Measurements from ENCODE around the gene SELENOV. TPM values are rescaled to one million over a fixed set of nuclear protein-coding genes. Genes with fewer than 3 reads are reported as not detected.

SELENOV gene
- total and polyA plus RNA-seq, 9 of the 15 experiments (the other 6 are each of a cell fraction or from before 2014, with no cell fraction given): 0.04 to 0.09 (median 0.06) TPM; not detected in 4

DNA sequence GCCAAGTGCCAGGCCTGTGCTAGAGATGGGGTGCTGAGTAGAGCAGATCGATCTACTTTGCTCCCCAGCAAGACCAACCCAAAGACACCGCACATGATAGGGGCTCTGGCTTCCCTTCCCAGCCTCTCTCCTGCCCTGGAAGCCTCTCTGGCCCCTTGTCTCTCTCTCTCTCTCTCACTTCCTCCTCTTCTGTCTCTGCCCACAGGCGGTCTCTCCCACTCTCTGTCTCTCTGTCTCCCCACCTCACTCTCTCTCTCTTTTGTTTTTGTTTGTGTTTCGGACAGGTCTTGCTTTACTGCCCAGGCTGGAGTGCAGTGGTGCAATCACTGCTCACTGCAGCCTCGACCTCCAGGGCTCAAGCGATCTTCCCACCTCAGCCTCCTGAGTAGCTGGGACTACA is 1.3 kb downstream of the SELENOV start:
- in situ Hi-C loops (cut with MboI): no loop called here

More for the DNA sequence above, 1.3 kb downstream of the SELENOV start:
- BruUV-seq (replicated peaks): no TSS peak
- ChIA-PET POLR2A (no interaction called here), CTCF (ENCODE audit: low intra/inter-chr PET ratio) (no interaction called here)
- TF ChIP-seq SLC30A9 (CRISPR knock-in tag; IDR thresholded peaks at IDR 0.05): no peak
- TF ChIP-seq, protein P1, sequence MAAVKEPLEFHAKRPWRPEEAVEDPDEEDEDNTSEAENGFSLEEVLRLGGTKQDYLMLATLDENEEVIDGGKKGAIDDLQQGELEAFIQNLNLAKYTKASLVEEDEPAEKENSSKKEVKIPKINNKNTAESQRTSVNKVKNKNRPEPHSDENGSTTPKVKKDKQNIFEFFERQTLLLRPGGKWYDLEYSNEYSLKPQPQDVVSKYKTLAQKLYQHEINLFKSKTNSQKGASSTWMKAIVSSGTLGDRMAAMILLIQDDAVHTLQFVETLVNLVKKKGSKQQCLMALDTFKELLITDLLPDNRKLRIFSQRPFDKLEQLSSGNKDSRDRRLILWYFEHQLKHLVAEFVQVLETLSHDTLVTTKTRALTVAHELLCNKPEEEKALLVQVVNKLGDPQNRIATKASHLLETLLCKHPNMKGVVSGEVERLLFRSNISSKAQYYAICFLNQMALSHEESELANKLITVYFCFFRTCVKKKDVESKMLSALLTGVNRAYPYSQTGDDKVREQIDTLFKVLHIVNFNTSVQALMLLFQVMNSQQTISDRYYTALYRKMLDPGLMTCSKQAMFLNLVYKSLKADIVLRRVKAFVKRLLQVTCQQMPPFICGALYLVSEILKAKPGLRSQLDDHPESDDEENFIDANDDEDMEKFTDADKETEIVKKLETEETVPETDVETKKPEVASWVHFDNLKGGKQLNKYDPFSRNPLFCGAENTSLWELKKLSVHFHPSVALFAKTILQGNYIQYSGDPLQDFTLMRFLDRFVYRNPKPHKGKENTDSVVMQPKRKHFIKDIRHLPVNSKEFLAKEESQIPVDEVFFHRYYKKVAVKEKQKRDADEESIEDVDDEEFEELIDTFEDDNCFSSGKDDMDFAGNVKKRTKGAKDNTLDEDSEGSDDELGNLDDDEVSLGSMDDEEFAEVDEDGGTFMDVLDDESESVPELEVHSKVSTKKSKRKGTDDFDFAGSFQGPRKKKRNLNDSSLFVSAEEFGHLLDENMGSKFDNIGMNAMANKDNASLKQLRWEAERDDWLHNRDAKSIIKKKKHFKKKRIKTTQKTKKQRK (IDR thresholded peaks at IDR 0.05; ENCODE audit: borderline replicate concordance, low read depth, low read length): no peak
- TF ChIP-seq MCM7 (IDR thresholded peaks at IDR 0.05): 0 out of 4 replicates have a peak, but pooled peaks of 1 of the 2 experiments have one; percentile 9
- TF ChIP-seq NCOR1 (IDR thresholded peaks at IDR 0.05): no peak
- TF ChIP-seq, protein P2, sequence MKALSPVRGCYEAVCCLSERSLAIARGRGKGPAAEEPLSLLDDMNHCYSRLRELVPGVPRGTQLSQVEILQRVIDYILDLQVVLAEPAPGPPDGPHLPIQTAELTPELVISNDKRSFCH (CRISPR knock-in tag; IDR thresholded peaks at IDR 0.05): no peak
- TF ChIP-seq, protein P2 (tag; IDR thresholded peaks at IDR 0.05): no peak
- peak; percentile 28; the same call in 1 of the 2 replicates for TF ChIP-seq BCOR (IDR thresholded peaks at IDR 0.05)
- no peak for TF ChIP-seq ZFP30 (CRISPR knock-in tag; IDR thresholded peaks at IDR 0.05; ENCODE audit: borderline replicate concordance)
- Histone ChIP-seq H3K9me3 (replicated peaks; ENCODE audit: control insufficient read depth, insufficient read depth, low read depth, low read length) (no peaks in the 10 kb centered on the region), H4K20me1 (replicated peaks; ENCODE audit: control insufficient read depth, insufficient read depth, low read length) (no peaks in the 10 kb centered on the region), H3K9me1 (ENCODE audit: control insufficient read depth, insufficient read depth, low read length) (no peaks in the 10 kb centered on the region), H3K79me2 (ENCODE audit: control insufficient read depth, insufficient read depth, low read length) (no peaks in the 10 kb centered on the region), H3K27me3 (ENCODE audit: control insufficient read depth in 2 of 2, insufficient read depth in 2 of 2, low read length in 2 of 2) (peaks cover 4 to 19% of the 10 kb centered on the region in 2 experiments; a peak in 4 of 5 replicates), H3K9ac (ENCODE audit: insufficient read depth in 1 of 2, low read depth in 2 of 2, low read length in 2 of 2) (peak overlapping the region in 1 of 2 experiments; percentile 2; a peak in 1 of 4 replicates), H3K27ac (ENCODE audit: extremely low read depth, low read depth, low read length) (no peak overlapping the region), H3K4me3 (no peak overlapping the region), H3K4me1 (replicated peaks in 1 of 2; ENCODE audit: control insufficient read depth in 2 of 2, insufficient read depth in 2 of 2, low read length in 2 of 2) (peaks cover 21 to 32% of the 10 kb centered on the region in 2 experiments; a peak in 4 of 5 replicates), H2AFZ (ENCODE audit: low read depth, low read length) (no peak overlapping the region), H3K36me3 (ENCODE audit: control insufficient read depth, insufficient read depth, low read length) (no peaks in the 10 kb centered on the region), H3K4me2 (ENCODE audit: insufficient read depth, low read length) (no peak overlapping the region)
- intact Hi-C loops (cut with micrococcal nuclease): no loop called here
- DNase-seq (ENCODE audit: extremely low read depth in 1 of 4, low spot score in 3 of 4) (no peak), FAIRE-seq (no peak), ATAC-seq (no peak)
- WGBS (ENCODE audit: insufficient coverage, low coverage, missing lambda C conversion rate): 34% methylated on average over 6 of the region's 6 CpGs

All from K562 (cell line).